NT2/D1 (cell line): Measurements from ENCODE around the gene FHOD3.

Experiments
- DNase-seq: peaks from one replicate; pipeline ENCODE4 v3.0.0-alpha.2; 2011; ENCODE audit warnings: low read depth, low spot score
- H3K27me3 ChIP-seq: 2 replicates; pipeline ENCODE4 v1.6.0; 2011; ENCODE audit warnings: mild to moderate bottlenecking; ENCODE audit not compliant: insufficient read length, insufficient read depth
- H3K36me3 ChIP-seq: 2 replicates; pipeline ENCODE4 v1.6.1; 2011; ENCODE audit warnings: mild to moderate bottlenecking, low read length, mixed read lengths; ENCODE audit not compliant: insufficient read depth, insufficient read length
- H3K4me1 ChIP-seq: 2 replicates; pipeline ENCODE4 v1.5.1; 2011; ENCODE audit not compliant: insufficient read depth, insufficient read length
- H3K4me3 ChIP-seq: 2 replicates; pipeline ENCODE4 v1.5.1; 2011; ENCODE audit warnings: low read depth; ENCODE audit not compliant: insufficient read length
- H3K9ac ChIP-seq: 2 replicates; pipeline ENCODE4 v1.6.0; 2011; ENCODE audit warnings: low read depth; ENCODE audit not compliant: insufficient read length
- H3K9me3 ChIP-seq: 2 replicates; pipeline ENCODE4 v1.5.1; 2011; ENCODE audit warnings: mild to moderate bottlenecking, low read length; ENCODE audit not compliant: insufficient read depth
- SUZ12 ChIP-seq: IDR thresholded peaks from 2 replicates; pipeline ENCODE4 v1.6.1; 2011; ENCODE audit not compliant: insufficient read length, insufficient read depth; ENCODE audit errors: extremely low read depth
- YY1 ChIP-seq: IDR thresholded peaks from 2 replicates; pipeline ENCODE4 v1.6.1; 2011; ENCODE audit not compliant: insufficient read length, insufficient read depth
- ZNF274 ChIP-seq: IDR thresholded peaks from 2 replicates; pipeline ENCODE4 v1.6.1; 2011; ENCODE audit warnings: mild to moderate bottlenecking, low read depth, low read length

FHOD3 gene

DNA sequence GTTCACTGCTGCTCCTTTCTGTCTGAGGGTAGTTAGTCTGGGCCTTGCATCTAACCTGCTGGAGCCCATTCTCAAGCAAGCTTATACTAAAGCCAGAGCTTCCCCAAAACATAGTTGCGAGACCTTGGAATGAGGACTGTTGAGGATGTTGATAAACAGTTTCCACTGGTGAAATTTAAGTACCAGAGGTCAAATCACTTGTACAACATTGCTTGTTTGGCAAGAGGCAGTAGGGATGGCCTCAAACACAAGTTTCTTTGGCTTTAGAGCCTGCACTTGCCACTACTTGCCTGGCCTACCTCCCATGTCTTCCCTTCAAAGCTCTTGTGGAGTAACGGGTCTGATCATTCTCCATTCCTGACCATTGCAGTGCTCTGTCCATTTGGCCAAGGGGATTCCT, 262.7 kb downstream of the FHOD3 start:
- no peak for TF ChIP-seq SUZ12
- TF ChIP-seq ZNF274, result no peak
- no peak for TF ChIP-seq YY1
- Histone ChIP-seq H3K9ac (no peak overlapping the region), H3K4me1 (peaks cover 4% of the 10 kb centered on the region), H3K9me3 (no peaks in the 10 kb centered on the region), H3K36me3 (no peaks in the 10 kb centered on the region), H3K27me3 (no peaks in the 10 kb centered on the region), H3K4me3 (no peak overlapping the region)
- no peak for DNase-seq

DNA sequence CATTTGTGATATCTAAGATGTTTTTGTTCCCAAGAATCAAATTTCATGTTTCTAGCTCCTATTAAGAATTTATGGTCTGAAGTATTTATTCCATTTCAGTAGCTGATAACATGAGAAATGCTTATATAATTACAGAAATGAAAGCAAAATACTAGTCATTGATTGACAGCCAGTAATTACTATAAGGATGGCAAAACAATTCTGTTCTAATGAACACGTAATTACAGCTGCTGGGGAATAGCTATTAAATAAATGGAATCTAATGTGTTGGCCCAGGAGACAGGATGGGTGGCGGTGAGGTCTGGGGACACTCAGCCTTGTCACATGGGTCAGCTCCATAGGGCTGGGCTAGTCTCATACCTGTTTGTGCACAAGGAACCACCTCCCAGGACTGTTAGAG, 263.5 kb downstream of the FHOD3 start:
- DNase-seq, result no peak
- H3K4me1 ChIP-seq, result peaks cover 4% of the 10 kb centered on the region
- TF ChIP-seq ZNF274 (no peak), YY1 (no peak), SUZ12 (no peak)
- no peak overlapping the region for H3K9ac ChIP-seq
- H3K27me3 ChIP-seq, result no peaks in the 10 kb centered on the region
- H3K4me3 ChIP-seq, result no peak overlapping the region
- H3K36me3 ChIP-seq, result no peaks in the 10 kb centered on the region
- H3K9me3 ChIP-seq, result no peaks in the 10 kb centered on the region

DNA sequence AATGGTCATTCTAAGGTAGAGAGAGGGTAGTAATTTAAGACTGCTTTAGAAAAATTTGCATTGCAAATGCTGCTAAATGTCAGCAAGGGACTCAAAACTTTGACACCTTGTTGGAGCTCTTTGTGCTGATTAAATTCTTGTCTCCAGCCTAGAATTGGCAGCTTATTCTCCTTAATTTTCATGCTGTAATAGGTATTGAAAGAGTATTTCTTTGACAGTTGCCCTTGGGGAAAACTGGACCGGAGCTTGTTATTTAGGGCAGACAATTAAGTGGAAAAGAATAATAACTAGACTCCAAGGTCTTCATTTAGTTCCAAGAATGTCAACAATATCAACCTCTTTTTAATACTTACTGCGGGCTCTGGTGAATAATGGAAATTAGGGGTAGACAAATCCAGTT, 267.3 kb downstream of the FHOD3 start:
- no peak for DNase-seq
- TF ChIP-seq YY1 (no peak), ZNF274 (no peak), SUZ12 (no peak)
- Histone ChIP-seq H3K9me3 (no peaks in the 10 kb centered on the region), H3K9ac (no peak overlapping the region), H3K27me3 (no peaks in the 10 kb centered on the region), H3K36me3 (no peaks in the 10 kb centered on the region), H3K4me3 (no peak overlapping the region), H3K4me1 (no peaks in the 10 kb centered on the region)

DNA sequence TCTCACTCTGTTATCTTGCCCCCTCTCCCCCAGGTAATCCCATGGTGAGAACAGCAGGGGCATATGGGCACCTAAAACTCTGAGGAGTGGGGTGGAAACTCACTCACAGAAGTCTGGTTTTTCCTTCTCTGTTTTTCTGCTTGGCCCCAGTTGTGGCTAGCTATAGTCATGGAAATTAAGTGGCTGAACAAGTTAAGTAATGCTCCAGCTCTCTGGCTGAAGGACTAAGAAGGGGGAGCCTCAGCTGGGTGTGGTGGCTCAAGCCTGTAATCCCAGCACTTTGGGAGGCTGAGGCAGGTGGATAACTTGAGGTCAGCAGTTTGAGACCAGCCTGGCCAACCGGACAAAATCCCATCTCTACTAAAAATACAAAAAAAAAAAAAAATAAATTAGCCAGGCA, 270.3 kb downstream of the FHOD3 start:
- Histone ChIP-seq H3K4me1 (no peaks in the 10 kb centered on the region), H3K27me3 (no peaks in the 10 kb centered on the region), H3K9me3 (no peaks in the 10 kb centered on the region), H3K4me3 (no peak overlapping the region), H3K36me3 (no peaks in the 10 kb centered on the region), H3K9ac (no peak overlapping the region)
- TF ChIP-seq ZNF274, result no peak
- TF ChIP-seq SUZ12, result no peak
- no peak for TF ChIP-seq YY1
- no peak for DNase-seq

DNA sequence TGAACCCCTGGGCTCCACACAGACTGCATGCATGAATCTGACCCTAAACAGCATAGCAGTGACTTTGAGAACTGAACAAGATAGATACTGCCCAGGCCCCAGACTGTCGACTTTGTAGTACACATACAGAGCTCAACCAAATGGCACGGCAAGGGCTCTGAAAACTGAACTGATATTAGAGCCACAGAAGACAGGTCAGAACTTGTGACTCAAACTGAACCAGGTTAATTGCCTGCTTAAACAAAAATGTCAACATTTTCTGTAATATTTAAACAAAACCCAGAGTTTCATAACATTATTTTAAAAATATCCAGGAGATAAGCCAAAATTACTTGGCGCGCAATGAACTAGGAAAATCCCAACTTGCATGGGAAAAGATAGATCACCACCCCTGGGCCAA, 271.0 kb downstream of the FHOD3 start:
- Histone ChIP-seq H3K9me3 (no peaks in the 10 kb centered on the region), H3K36me3 (no peaks in the 10 kb centered on the region), H3K4me3 (no peak overlapping the region), H3K9ac (no peak overlapping the region), H3K27me3 (no peaks in the 10 kb centered on the region), H3K4me1 (no peaks in the 10 kb centered on the region)
- no peak for DNase-seq
- TF ChIP-seq ZNF274, result no peak
- TF ChIP-seq SUZ12, result no peak
- no peak for TF ChIP-seq YY1

DNA sequence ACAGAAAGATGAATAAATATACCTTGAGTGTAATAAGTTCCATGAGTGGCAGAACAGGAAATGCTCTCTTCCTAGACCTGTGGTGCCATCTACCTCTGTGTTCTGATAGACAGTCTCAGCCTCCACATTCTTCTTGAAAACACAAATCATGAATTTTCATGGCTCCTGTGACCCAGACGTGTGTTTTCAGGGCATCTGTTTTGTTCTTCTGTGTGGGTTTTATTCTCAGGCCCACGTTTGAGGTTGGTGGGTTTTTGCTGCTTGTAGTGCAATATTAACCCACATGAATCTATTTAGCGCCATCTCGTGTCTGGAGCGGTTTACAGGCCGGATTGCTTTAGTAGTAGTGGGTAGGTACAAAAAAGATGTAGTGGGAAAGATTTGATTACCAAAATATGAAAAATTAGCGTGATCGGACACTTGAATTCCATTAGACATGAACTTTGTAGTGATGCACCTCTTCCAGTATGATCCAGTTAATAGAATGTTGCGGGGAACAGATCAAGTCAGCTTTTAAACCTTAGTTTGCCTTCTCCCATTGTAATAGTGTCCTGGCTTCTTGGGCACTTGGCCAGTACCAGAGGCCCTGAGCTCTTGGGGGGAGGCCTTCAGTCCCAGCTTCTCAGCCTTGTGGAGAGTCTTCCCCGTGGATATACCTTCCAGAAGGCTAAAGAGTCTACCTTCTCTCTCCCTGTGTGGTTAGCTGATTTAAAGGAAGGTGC, 274.8 kb downstream of the FHOD3 start:
- no peaks in the 10 kb centered on the region for H3K36me3 ChIP-seq
- H3K9ac ChIP-seq, result no peak overlapping the region
- H3K27me3 ChIP-seq, result no peaks in the 10 kb centered on the region
- no peak overlapping the region for H3K4me3 ChIP-seq
- no peak for TF ChIP-seq SUZ12
- no peak for TF ChIP-seq ZNF274
- no peaks in the 10 kb centered on the region for H3K9me3 ChIP-seq
- DNase-seq, result no peak
- no peaks in the 10 kb centered on the region for H3K4me1 ChIP-seq

DNA sequence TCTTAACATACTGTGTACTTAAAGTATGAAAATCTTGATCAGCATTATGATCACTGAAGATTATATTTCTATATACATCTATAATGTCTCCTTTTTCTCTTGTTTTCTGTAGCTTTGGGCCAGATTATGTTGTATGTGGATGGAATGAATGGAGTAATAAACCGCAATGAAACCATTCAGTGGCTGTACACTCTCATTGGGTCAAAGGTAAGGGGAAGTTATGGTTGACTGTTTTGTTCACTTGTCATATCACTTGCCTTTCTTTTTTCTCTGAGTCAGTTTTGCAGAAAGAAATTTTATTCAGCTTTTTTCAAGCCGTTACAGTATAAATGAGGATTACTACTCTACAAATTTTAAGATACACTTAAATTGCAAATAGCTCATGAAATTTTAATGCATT, 278.8 kb downstream of the FHOD3 start:
- Histone ChIP-seq H3K27me3 (no peaks in the 10 kb centered on the region), H3K4me1 (peaks cover 2% of the 10 kb centered on the region), H3K4me3 (no peak overlapping the region), H3K9ac (no peak overlapping the region), H3K36me3 (no peaks in the 10 kb centered on the region), H3K9me3 (peaks cover 6% of the 10 kb centered on the region; the same call in 1 of the 2 replicates)
- TF ChIP-seq SUZ12, result no peak
- no peak for DNase-seq
